ENCODE results near the gene SRRM1. TPM values are rescaled to one million over a fixed set of nuclear protein-coding genes. Genes with fewer than 3 reads are reported as not detected.

Gene SRRM1
- total and polyA plus RNA-seq, 2 donors (not counting 3 experiments of a cell fraction or from before 2014, with no cell fraction given): 39.7 to 163 TPM

DNA sequence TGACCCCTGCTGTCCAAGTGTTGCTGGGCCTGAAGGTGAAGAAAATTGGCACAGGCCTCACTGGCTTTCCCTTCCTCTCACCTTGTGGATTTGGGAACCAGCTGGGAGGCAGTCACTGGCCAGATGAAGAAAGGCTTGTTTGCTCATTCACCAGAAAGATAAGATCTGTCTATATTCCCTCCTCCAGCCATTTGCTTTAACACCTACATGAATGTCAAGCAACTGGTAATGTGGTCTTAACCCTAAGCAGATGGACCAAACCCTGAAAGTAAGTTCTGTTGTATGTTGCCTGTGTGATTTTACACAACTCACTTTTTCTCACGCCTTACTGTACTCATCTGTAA is 10.3 kb upstream of the SRRM1 start:
- Histone ChIP-seq H2AFZ (ENCODE audit: low read depth, low read length) (no peak overlapping the region), H3K9ac (replicated peaks; ENCODE audit: extremely low read depth, insufficient read depth, low read length) (no peak overlapping the region), H4K20me1 (replicated peaks; ENCODE audit: control insufficient read depth, extremely low read depth, insufficient read depth, low read length) (no peaks in the 10 kb centered on the region), H3K4me2 (ENCODE audit: insufficient read depth, low read length) (no peak overlapping the region), H3K79me2 (ENCODE audit: control insufficient read depth, insufficient read depth, low read length) (no peaks in the 10 kb centered on the region), H3K9me1 (replicated peaks; ENCODE audit: control insufficient read depth, extremely low read depth, insufficient read depth, low read length) (no peaks in the 10 kb centered on the region), H3K9me3 (replicated peaks; ENCODE audit: control insufficient read depth, insufficient read depth, low read length) (no peaks in the 10 kb centered on the region), H3K4me1 (ENCODE audit: control insufficient read depth, extremely low read depth, insufficient read depth, low read length) (no peaks in the 10 kb centered on the region), H3K27ac (ENCODE audit: insufficient read depth, low read depth, low read length) (no peak overlapping the region), H3K4me3 (replicated peaks in 1 of 3; ENCODE audit: insufficient read depth in 1 of 3, low read depth in 1 of 3, low read length in 3 of 3) (no peak overlapping the region), H3K36me3 (ENCODE audit: control insufficient read depth in 2 of 2, extremely low read depth in 1 of 2, insufficient read depth in 2 of 2, low read length in 2 of 2) (no peaks in the 10 kb centered on the region), H3K27me3 (ENCODE audit: control insufficient read depth in 2 of 2, insufficient read depth in 2 of 2, low read length in 2 of 2) (peaks cover 8 to 14% of the 10 kb centered on the region in 2 experiments)
- CTCF ChIA-PET: interaction anchor here (1.2 to 10.3 kb wide), 4 partner anchors 91 to 482 kb away, joined by 3 to 128 read pairs (median 4); no protein-coding TSS in a partner anchor
- TF ChIP-seq POLR2A (IDR thresholded peaks at IDR 0.05; ENCODE audit: low read depth, low read length) (no peak), EZH2 (IDR thresholded peaks at IDR 0.05; ENCODE audit: borderline replicate concordance, low read depth, low read length, severe bottlenecking) (no peak), MYC (IDR thresholded peaks at IDR 0.05; ENCODE audit: low read depth, low read length) (no peak), GATA2 (IDR thresholded peaks at IDR 0.05; ENCODE audit: insufficient read depth, insufficient read length, low read depth, low read length) (no peak), JUN (IDR thresholded peaks at IDR 0.05; ENCODE audit: borderline replicate concordance, insufficient read depth, insufficient read length, low read depth) (no peak), POLR2AphosphoS5 (IDR thresholded peaks at IDR 0.05; ENCODE audit: insufficient read depth, low read depth, low read length) (no peak), CTCF (IDR thresholded peaks at IDR 0.05; ENCODE audit: extremely low read depth in 1 of 2, insufficient read depth in 1 of 2, low read depth in 1 of 2, low read length in 2 of 2) (no peak), FOS (IDR thresholded peaks at IDR 0.05; ENCODE audit: borderline replicate concordance, insufficient read depth, low read length) (no peak)
- TF ChIP-seq, protein P1, sequence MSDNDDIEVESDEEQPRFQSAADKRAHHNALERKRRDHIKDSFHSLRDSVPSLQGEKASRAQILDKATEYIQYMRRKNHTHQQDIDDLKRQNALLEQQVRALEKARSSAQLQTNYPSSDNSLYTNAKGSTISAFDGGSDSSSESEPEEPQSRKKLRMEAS (IDR thresholded peaks at IDR 0.05; ENCODE audit: insufficient read depth, insufficient read length): no peak
- POLR2A ChIA-PET: no interaction called here
- intact Hi-C loops (cut with micrococcal nuclease) (no loop called here), dilution Hi-C loops (cut with MboI; ENCODE audit: extremely low pct_ligation_motif_present, low sequenced_read_pairs) (no loop called here)
- DNase-seq (ENCODE audit: low read depth, low spot score) (no peak), FAIRE-seq (no peak)
- BruUV-seq (replicated peaks): no TSS peak

All from endothelial cell of umbilical vein (primary cell).